Measurements from ENCODE around the gene ANAPC10.
"Not testable (repeated sequence)": the region's sequence is repeated elsewhere in the genome, so short reads cannot be mapped to it uniquely, and the experiment has no call there.

Gene ANAPC10, protein sequence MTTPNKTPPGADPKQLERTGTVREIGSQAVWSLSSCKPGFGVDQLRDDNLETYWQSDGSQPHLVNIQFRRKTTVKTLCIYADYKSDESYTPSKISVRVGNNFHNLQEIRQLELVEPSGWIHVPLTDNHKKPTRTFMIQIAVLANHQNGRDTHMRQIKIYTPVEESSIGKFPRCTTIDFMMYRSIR

DNA sequence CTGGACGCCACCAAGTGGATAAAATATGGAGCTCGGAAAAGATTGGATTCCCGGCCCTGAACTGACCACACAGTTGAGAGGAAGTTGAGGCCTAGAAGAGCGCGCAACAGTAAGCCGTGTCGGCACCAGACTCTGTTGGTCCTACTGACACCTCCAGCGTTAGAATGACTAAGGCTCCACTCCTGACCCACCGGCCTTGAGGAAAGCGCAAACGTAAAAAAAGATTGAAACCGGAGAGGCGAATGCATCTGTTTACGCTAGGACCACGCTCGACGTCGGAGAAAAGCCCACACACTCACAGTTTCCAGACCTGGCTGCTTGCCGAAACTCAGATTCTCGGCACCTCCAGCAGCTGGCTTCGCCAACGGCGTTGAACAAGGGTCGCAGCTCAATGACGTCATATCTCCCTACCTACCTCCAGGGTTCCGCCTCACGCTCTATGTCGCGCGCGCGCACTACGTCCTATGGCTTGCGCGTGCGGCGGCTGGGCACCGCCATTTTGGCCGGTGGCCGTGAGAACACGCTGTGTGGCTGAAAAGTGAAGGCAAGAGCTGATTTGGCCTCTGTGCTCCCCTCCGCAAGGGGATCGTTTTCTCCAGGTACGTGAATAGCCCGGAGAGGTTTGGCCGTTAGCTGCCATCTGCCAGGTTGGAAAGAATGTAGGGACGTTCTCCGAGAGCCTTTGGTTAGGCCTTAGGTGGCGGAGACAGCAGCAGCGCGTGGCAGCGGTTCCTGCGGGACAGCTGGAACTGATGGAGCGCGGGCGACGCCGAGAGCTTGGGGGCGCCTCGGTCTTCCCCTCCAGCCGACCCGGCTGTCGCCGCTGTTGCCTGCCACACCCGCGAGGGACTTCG, at the start of gene ANAPC10, which contains the start of gene ABCE1:
Gene ANAPC10 (minus strand): TSS at position 376 of the 854 bp plus-strand sequence. CDS start 2,097 bp downstream, outside the sequence.
Gene ABCE1 (plus strand): TSS at position 491 of the 854 bp plus-strand sequence. CDS start 6,102 bp downstream, outside the sequence.
- Histone ChIP-seq H3K4me1 (0 out of 2 replicates have a peak, but pooled peaks cover 9% of the 10 kb centered on the region), H3K9me3 (no peaks in the 10 kb centered on the region), H3K36me3 (replicated peaks) (peaks cover 18% of the 10 kb centered on the region), H3K27me3 (ENCODE audit: low read depth) (no peaks in the 10 kb centered on the region), H3K4me3 (peak within 1 kb of the TSS; percentile 77)
- peak; percentile 95 to 96 for DNase-seq (ENCODE audit: low spot score in 2 of 2)
- in situ Hi-C loops (cut with MboI; ENCODE audit: low sequenced_read_pairs) = no loop called here

DNA sequence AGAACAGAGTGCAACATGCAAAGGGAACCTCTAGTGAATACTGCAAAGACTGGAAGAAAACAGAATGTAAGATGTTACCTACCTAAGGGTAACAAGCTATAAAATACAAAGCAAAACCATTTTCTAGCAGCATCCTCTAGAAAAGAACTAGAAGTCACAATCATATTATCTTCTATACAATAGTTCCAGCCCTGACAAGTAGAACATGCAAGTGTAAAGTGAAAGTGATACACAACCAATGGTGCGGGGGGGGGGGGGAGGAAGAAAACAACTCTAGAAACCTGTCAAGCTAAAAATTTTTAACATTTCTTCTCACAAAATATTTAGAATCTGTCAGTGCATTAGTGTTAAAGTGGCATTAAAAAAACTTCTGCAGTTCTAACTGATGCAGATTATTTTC, 38.2 kb upstream of the ANAPC10 start:
- H3K9me3 ChIP-seq; H3K27me3 ChIP-seq (ENCODE audit: low read depth); H3K4me1 ChIP-seq; DNase-seq (ENCODE audit: low spot score in 2 of 2); H3K4me3 ChIP-seq; in situ Hi-C loops (cut with MboI; ENCODE audit: low sequenced_read_pairs): not testable (repeated sequence)
- peaks cover 44% of the 10 kb centered on the region for H3K36me3 ChIP-seq (replicated peaks)

DNA sequence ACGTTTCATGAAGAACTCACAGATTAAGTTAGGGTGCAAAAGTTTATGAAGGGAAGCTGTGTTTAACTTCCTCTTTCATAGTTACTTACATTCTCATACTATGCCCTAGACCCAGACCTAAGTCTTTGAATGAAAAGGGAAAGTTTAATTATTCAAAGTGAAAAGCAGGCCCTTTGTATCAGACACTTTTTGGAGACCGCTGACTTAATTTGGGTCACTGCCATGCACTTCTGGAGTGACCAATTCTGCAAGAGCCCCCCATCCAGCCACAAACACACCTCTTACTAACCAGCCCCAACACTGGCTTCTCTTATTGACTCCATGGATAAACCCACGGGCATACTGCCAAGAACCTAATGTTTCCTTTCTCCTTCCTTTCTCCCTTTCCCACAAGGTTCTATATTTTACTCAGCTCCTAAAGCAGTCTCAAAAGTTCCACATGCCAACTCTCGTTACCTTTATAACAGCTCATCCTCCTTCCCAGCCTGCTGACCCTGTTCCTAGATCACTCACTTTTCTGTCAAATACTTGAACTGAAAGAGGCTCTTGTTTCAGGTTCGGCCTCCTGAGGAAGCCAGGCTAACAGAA, 34.6 kb upstream of the ANAPC10 start:
- H3K4me1 ChIP-seq = peaks cover 8% of the 10 kb centered on the region
- in situ Hi-C loops (cut with MboI; ENCODE audit: low sequenced_read_pairs) = no loop called here
- H3K4me3 ChIP-seq = no peak overlapping the region
- no peaks in the 10 kb centered on the region for H3K27me3 ChIP-seq (ENCODE audit: low read depth)
- peaks cover 31% of the 10 kb centered on the region for H3K36me3 ChIP-seq (replicated peaks)
- DNase-seq (ENCODE audit: low spot score in 2 of 2) = no peak
- no peaks in the 10 kb centered on the region for H3K9me3 ChIP-seq

DNA sequence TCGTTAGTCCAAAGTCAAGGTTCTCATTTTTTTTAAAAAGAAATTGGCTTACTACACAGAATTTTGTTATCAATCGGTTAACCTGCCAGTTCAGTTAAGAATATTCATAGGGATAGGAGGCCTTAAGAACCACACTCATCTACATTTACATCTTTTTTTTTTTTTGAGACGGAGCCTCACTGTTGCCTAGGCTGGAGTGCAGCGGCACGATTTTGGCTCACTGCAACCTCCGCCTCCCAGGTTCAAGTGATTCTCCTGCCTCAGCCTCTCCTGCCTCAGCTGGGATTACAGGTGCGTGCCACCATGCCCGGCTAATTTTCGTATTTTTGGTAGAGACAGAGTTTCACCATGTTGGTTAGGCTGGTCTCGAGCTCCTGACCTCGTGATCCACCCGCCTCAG, 33.9 kb upstream of the ANAPC10 start:
- Histone ChIP-seq H3K4me3 (no peak overlapping the region), H3K36me3 (replicated peaks) (peaks cover 37% of the 10 kb centered on the region), H3K9me3 (no peaks in the 10 kb centered on the region), H3K27me3 (ENCODE audit: low read depth) (no peaks in the 10 kb centered on the region), H3K4me1 (peaks cover 8% of the 10 kb centered on the region)
- in situ Hi-C loops (cut with MboI; ENCODE audit: low sequenced_read_pairs) = no loop called here
- no peak for DNase-seq (ENCODE audit: low spot score in 2 of 2)

DNA sequence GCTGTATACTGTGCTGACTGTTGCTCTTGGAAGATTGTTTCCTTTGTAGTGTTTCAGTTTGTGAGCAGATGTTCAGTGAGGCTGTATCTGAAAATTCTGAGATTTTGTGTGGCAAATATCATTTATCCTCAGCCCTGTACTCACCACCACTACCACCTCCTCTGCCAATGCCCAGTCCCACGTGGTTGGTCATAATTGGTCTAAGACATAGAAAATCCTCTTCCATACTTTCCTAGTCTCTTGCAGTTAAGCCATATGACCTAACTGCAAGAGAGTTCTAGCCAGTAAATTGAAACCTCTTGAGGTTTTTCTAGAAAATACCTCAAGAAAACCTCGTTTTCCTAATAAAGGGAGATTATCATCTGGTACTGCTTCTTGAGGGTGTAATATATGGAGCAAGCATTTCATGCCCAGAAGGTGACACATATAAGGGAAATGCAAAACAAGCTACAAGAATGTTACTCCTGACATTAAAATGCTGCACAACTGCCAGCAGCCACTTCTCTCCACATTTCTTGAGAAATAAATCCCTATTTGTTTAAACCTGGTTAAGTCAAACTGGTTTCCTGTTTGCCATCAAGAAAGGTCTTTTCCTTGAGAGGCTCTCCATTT, 32.9 kb upstream of the ANAPC10 start:
- DNase-seq (ENCODE audit: low spot score in 2 of 2) = no peak
- H3K4me1 ChIP-seq = peaks cover 5% of the 10 kb centered on the region
- H3K4me3 ChIP-seq = no peak overlapping the region
- H3K9me3 ChIP-seq = no peaks in the 10 kb centered on the region
- peaks cover 46% of the 10 kb centered on the region for H3K36me3 ChIP-seq (replicated peaks)
- in situ Hi-C loops (cut with MboI; ENCODE audit: low sequenced_read_pairs) = no loop called here
- no peaks in the 10 kb centered on the region for H3K27me3 ChIP-seq (ENCODE audit: low read depth)

DNA sequence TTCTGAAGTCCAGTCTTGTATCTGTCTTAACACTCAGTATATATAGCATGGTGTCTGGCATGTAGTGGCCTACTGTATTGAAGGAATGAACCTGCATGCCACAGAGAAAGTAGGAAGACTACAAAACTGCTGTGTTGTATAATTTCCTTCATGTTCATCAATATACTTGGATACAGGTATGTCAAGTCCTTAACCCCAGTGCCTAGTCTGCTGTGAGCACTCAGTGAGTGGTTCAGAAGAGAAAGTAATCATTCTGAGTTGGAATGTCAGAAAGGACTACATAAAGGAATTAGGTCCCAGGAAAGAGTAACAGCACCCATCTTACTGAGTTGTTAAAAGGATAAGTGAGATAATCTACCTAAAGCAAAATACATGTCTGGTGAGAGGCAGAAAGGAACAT, 32.1 kb upstream of the ANAPC10 start:
- no peak overlapping the region for H3K4me3 ChIP-seq
- in situ Hi-C loops (cut with MboI; ENCODE audit: low sequenced_read_pairs) = no loop called here

DNA sequence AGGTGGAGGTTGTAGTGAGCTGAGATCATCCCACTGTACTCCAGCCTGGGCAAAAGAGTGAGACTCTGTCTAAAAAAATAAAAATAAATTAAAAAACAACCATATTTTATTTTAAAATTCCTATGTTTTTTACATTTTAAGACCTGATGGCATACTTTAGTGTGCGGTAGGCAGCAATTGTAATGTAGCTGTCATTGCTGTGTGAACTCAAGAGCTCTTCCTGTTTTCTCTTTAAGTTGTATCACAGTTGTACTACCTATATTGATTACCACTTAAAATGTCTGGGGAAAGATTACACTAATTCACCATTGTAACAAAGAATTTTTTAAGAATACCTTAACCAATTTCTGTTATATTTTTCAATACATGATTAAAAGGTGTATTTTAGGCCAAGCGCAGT, 27.4 kb upstream of the ANAPC10 start:
- no peaks in the 10 kb centered on the region for H3K27me3 ChIP-seq (ENCODE audit: low read depth)
- DNase-seq (ENCODE audit: low spot score in 2 of 2) = no peak
- in situ Hi-C loops (cut with MboI; ENCODE audit: low sequenced_read_pairs) = no loop called here
- no peaks in the 10 kb centered on the region; the same call in 1 of the 2 replicates for H3K4me1 ChIP-seq
- H3K36me3 ChIP-seq (replicated peaks) = peaks cover 78% of the 10 kb centered on the region
- no peaks in the 10 kb centered on the region for H3K9me3 ChIP-seq
- H3K4me3 ChIP-seq = no peak overlapping the region

More for the DNA sequence above, 32.1 kb upstream of the ANAPC10 start:
- Histone ChIP-seq H3K4me1 (no peaks in the 10 kb centered on the region; the same call in 1 of the 2 replicates), H3K9me3 (no peaks in the 10 kb centered on the region), H3K27me3 (ENCODE audit: low read depth) (no peaks in the 10 kb centered on the region), H3K36me3 (replicated peaks) (peaks cover 54% of the 10 kb centered on the region)
- no peak for DNase-seq (ENCODE audit: low spot score in 2 of 2)

DNA sequence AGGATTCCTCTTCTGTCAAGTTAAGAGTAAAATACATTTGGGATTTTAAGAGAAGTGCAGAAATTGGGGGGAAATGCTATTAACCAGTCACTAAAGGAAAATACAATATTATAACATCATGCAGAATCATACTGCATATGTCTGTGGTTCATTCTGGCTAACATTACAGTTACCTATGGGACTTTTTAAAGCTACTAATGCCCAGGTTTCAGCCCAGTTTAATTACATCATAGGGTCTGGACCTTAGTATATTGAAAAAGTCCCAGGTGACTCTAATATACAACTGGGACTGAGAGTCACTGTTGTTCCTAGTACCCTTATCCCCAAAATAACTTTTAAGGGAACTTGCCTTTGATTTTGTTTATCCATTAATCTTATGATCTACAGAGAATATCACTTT, 10.1 kb upstream of the ANAPC10 start:
- no peaks in the 10 kb centered on the region for H3K27me3 ChIP-seq (ENCODE audit: low read depth)
- no peak for DNase-seq (ENCODE audit: low spot score in 2 of 2)
- H3K4me1 ChIP-seq = peaks cover 8% of the 10 kb centered on the region
- no peaks in the 10 kb centered on the region for H3K9me3 ChIP-seq
- peaks cover 77% of the 10 kb centered on the region for H3K36me3 ChIP-seq (replicated peaks)
- in situ Hi-C loops (cut with MboI; ENCODE audit: low sequenced_read_pairs) = no loop called here
- no peak overlapping the region for H3K4me3 ChIP-seq

DNA sequence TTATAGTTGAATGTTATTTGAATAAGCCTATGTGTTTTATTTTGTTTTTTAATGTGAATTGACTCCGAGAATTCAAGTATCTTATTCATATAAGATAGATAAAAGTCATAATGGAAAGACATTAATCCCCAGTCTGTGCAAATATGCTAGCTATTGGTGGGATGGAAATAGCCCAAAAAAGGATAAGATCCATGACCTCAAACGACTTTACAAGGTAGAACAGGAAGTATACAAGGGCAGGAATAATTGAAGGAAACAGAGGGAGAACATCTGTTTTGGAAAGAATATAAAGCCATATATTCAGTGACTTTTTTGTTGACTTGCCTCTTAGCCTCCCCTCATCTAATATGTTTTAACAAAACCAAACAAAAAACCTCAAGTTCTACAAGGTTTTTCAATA, 9.1 kb upstream of the ANAPC10 start:
- H3K27me3 ChIP-seq (ENCODE audit: low read depth) = no peaks in the 10 kb centered on the region
- H3K4me1 ChIP-seq = peaks cover 12% of the 10 kb centered on the region
- DNase-seq (ENCODE audit: low spot score in 2 of 2) = peak in 1 of 2 experiments; percentile 23
- H3K4me3 ChIP-seq = no peak overlapping the region
- peaks cover 67% of the 10 kb centered on the region for H3K36me3 ChIP-seq (replicated peaks)
- no peaks in the 10 kb centered on the region for H3K9me3 ChIP-seq
- in situ Hi-C loops (cut with MboI; ENCODE audit: low sequenced_read_pairs) = no loop called here

DNA sequence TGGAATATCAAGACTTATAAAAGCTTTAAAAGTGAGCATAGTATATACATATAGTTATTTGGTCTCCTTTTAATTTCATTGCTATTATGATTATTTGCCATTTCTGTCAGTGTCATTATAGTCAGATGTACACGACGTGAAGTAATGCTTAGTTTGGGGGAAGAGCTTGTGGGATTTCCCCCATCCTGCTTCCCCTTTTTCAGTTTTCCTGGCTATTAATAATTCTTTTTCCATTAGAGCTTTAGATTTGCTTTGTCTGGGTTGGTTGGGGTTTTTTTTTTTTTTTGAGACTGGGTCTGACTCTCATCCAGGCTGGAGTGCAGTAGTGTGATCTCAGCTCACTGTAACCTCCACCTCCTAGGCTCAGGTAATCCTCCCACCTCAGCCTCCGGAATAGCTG, 5.5 kb upstream of the ANAPC10 start:
- in situ Hi-C loops (cut with MboI; ENCODE audit: low sequenced_read_pairs) = no loop called here
- Histone ChIP-seq H3K27me3 (ENCODE audit: low read depth) (no peaks in the 10 kb centered on the region), H3K36me3 (replicated peaks) (peaks cover 32% of the 10 kb centered on the region), H3K4me1 (peaks cover 17% of the 10 kb centered on the region), H3K4me3 (no peak overlapping the region), H3K9me3 (no peaks in the 10 kb centered on the region)
- DNase-seq (ENCODE audit: low spot score in 2 of 2) = no peak

DNA sequence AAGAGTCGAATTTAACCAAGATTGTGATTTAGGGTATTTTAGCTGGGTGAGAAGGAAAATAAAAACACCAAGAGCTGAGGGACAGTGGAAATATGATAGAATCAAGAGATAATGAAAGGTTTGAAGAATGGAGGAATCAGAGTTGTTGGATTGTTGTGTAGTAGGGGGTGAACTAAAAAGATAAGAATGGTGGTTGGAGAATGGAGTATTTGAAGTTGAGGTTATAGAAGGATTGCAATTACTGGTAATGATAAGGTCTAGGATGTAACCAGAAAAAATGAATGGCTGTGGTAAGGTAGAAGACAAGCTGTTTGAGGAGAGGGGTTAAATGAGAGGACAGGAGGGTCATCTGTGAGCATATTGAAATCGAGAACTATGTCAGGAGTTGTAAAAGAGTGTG, 4.6 kb upstream of the ANAPC10 start:
- H3K4me1 ChIP-seq = peaks cover 17% of the 10 kb centered on the region
- DNase-seq (ENCODE audit: low spot score in 2 of 2) = no peak
- H3K9me3 ChIP-seq = no peaks in the 10 kb centered on the region
- H3K4me3 ChIP-seq = no peak overlapping the region
- in situ Hi-C loops (cut with MboI; ENCODE audit: low sequenced_read_pairs) = no loop called here
- peaks cover 28% of the 10 kb centered on the region for H3K36me3 ChIP-seq (replicated peaks)
- H3K27me3 ChIP-seq (ENCODE audit: low read depth) = no peaks in the 10 kb centered on the region

DNA sequence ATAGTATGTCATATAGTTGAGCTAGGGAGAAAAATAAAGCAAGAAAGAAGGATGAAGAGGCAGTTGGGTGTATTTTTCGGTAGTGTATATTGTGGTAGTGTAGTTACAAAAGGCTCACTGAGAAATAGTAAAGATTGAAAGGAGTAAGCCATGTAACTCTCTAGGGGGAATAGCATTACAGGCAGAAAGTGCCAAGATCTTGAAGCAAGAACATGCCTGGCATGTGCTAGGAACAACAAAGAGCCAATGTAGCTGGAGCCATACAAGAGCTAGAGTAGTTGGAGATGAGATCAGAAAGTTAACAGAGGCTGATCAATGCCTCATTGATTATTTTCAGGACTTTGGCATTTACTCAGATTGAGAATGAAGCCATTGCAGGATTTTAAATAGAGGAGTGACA, 3.1 kb upstream of the ANAPC10 start:
- in situ Hi-C loops (cut with MboI; ENCODE audit: low sequenced_read_pairs) = no loop called here
- DNase-seq (ENCODE audit: low spot score in 2 of 2) = no peak
- no peaks in the 10 kb centered on the region for H3K9me3 ChIP-seq
- H3K36me3 ChIP-seq (replicated peaks) = peaks cover 20% of the 10 kb centered on the region
- no peaks in the 10 kb centered on the region for H3K27me3 ChIP-seq (ENCODE audit: low read depth)
- peaks cover 9% of the 10 kb centered on the region; the same call in 1 of the 2 replicates for H3K4me1 ChIP-seq
- H3K4me3 ChIP-seq = no peak overlapping the region

DNA sequence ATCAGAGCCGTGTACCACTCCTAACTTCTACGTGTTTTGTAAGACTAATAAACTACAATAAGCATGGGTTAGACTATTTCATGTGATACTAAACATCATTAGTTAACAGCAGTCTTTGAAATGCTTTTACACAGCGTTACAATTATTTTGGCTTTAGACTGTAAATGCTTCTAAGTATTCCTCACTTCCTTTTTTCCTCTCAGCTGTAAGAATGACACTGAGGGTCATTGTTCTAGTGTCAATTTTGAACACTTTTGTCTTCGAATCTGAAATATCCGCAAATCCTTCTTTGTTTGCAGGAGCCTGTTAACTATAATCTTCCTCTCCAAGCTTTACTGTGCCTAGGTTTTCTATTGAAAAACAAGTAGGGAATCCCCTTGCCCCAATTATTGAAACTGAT, 1.7 kb upstream of the ANAPC10 start:
- in situ Hi-C loops (cut with MboI; ENCODE audit: low sequenced_read_pairs) = no loop called here
- DNase-seq (ENCODE audit: low spot score in 2 of 2) = peak in 1 of 2 experiments; percentile 64

More for the DNA sequence above, 1.7 kb upstream of the ANAPC10 start:
- Histone ChIP-seq H3K27me3 (ENCODE audit: low read depth) (no peaks in the 10 kb centered on the region), H3K4me1 (0 out of 2 replicates have a peak, but pooled peaks cover 9% of the 10 kb centered on the region), H3K9me3 (no peaks in the 10 kb centered on the region), H3K4me3 (peak overlapping the region; percentile 77), H3K36me3 (replicated peaks) (peaks cover 11% of the 10 kb centered on the region)

Measured in HAP-1 (cell line).